HL-60 (cell line): ENCODE results near the gene PLS3.

Experiments
- CTCF ChIP-seq: IDR thresholded peaks from one replicate; pipeline ENCODE4 v1.5.1; 2011; ENCODE audit warnings: low read length, control low read depth, inconsistent platforms; ENCODE audit not compliant: insufficient read depth
- POLR2AphosphoS5 ChIP-seq: IDR thresholded peaks from 2 replicates; pipeline ENCODE4 v1.6.1; 2012; ENCODE audit warnings: low read depth
- REST ChIP-seq: IDR thresholded peaks from 2 replicates; pipeline ENCODE4 v1.6.1; 2012; ENCODE audit warnings: low read depth; ENCODE audit not compliant: insufficient replicate concordance

DNA sequence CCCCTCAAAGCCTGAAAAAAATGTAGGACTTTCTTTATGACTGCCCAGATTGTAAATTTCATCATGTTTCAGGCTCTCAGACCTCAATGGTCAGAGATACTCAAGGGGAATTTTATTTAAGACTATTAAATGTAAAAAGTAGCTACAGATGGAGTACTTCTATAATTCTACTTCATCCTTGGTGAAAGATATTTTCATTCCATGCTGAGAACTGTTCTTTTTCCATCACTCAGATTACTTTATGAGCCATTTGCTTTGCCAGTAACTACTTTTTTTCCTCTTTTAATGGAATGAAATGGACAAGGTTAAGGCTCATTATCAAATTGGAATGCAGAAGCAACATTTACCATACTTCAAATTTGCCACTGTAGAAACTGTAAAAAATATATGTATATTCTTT is 38.0 kb upstream of the PLS3 start:
- TF ChIP-seq CTCF (no peak), POLR2AphosphoS5 (no peak), REST (no peak)
